HCT116 (cell line): Measurements from ENCODE around the gene FBXW2. TPM values are rescaled to one million over a fixed set of nuclear protein-coding genes. Genes with fewer than 3 reads are reported as not detected.

Source experiments
- ATAC-seq: fragments of 200-7000 bp; cut with Tn5 transposase; 2 replicates; pipeline ENCODE4 v1.9.1; 2020; ENCODE audit warnings: mild to moderate bottlenecking, moderate library complexity
- BruUV-seq: library from RNA; stranded (reverse); fragments of 400-500 nt; replicated peaks from 2 replicates; lab custom pipeline; 2021; lab: Mats Ljungman, UMichigan
- CTCF ChIA-PET: fragments of 300-600 bp; sonication (Branson Sonifier 250); formaldehyde crosslinking; loops from one replicate; lab custom pipeline; 2021; ENCODE audit warnings: antibody characterized with exemption; lab: Charles Lee
- POLR2A ChIA-PET: fragments of 300-600, 350-600 bp; sonication (Branson Sonifier 250); formaldehyde crosslinking; loops from one replicate; lab custom pipeline; 2021; ENCODE audit warnings: antibody characterized with exemption; lab: Charles Lee
- RAD21 ChIA-PET, 2 experiments: fragments of 300-600 bp; sonication (Branson Sonifier 250); formaldehyde crosslinking; loops; one replicate each; lab custom pipeline; 2023; ENCODE audit warnings: low total read pairs in 2 of 2; ENCODE audit not compliant: uncharacterized antibody in 2 of 2, unreplicated experiment in 2 of 2, low non-redundant PET in 1 of 2; lab: Charles Lee
- DNase-seq: peaks from one replicate; pipeline ENCODE4 v3.0.0-alpha.2; 2010; ENCODE audit warnings: low read depth, low spot score
- H2AFZ ChIP-seq: fragments of 200-600 bp; shearing (Covaris generic), sonication (generic); 2 replicates; pipeline ENCODE4 v1.6.1; 2017; ENCODE audit warnings: low read depth, mixed run types, mixed read lengths, antibody characterized with exemption, low read length; ENCODE audit not compliant: poor library complexity, severe bottlenecking
- H3K27ac ChIP-seq: 2 replicates; pipeline ENCODE4 v1.5.1; 2012; ENCODE audit warnings: low read depth, low read length
- H3K27me3 ChIP-seq: fragments of 200-600 bp; sonication (generic); 2 replicates; pipeline ENCODE4 v1.6.1; 2016; ENCODE audit warnings: mixed run types, low read length, mixed read lengths; ENCODE audit not compliant: insufficient read depth
- H3K36me3 ChIP-seq, 2 experiments: fragments of 200-500 bp in 1 of 2; fragments of 200-600 bp in 1 of 2; sonication (Bioruptor generic) in 1 of 2; sonication (generic) in 1 of 2; 2 replicates each; pipeline versions ENCODE4 v1.5.1 to v1.6.1; 2014 to 2016; ENCODE audit warnings: low read length in 2 of 2, inconsistent platforms in 1 of 2, mixed read lengths in 1 of 2, mixed run types in 1 of 2; ENCODE audit not compliant: insufficient read depth in 2 of 2, control insufficient read depth in 1 of 2
- H3K4me1 ChIP-seq, 2 experiments: fragments of 200-600 bp in 1 of 2; sonication (generic) in 1 of 2; 2 replicates each; pipeline versions ENCODE4 v1.5.1 to v1.6.1; 2012 to 2017; ENCODE audit warnings: low read length in 2 of 2, inconsistent platforms in 1 of 2, mild to moderate bottlenecking in 1 of 2, mixed read lengths in 1 of 2, mixed run types in 1 of 2, moderate library complexity in 1 of 2; ENCODE audit not compliant: insufficient read depth in 2 of 2, control insufficient read depth in 1 of 2
- H3K4me2 ChIP-seq: fragments of 200-600 bp; sonication (generic); 2 replicates; pipeline ENCODE4 v1.6.1; 2017; ENCODE audit warnings: mixed run types, low read length, mixed read lengths
- H3K4me3 ChIP-seq, 2 experiments: fragments of 200-600 bp in 1 of 2; sonication (generic) in 1 of 2; replicated peaks in 1 of 2; 2 replicates each; pipeline ENCODE4 v1.5.1; 2011 to 2016; ENCODE audit warnings: low read length in 2 of 2, control low read depth in 1 of 2, low read depth in 1 of 2, mild to moderate bottlenecking in 1 of 2, mixed read lengths in 1 of 2, mixed run types in 1 of 2
- H3K79me2 ChIP-seq: fragments of 200-600 bp; sonication (generic); 2 replicates; pipeline ENCODE4 v1.6.1; 2017; ENCODE audit warnings: mild to moderate bottlenecking, mixed run types, low read length, moderate library complexity, mixed read lengths; ENCODE audit not compliant: insufficient read depth
- H3K9ac ChIP-seq: fragments of 200-600 bp; sonication (generic); 2 replicates; pipeline ENCODE4 v1.6.1; 2016; ENCODE audit warnings: low read length, mixed read lengths
- H3K9me2 ChIP-seq: fragments of 200-600 bp; sonication (generic), shearing (Covaris generic); 2 replicates; pipeline ENCODE4 v1.6.1; 2017; ENCODE audit warnings: mixed run types, mild to moderate bottlenecking, moderate library complexity; ENCODE audit not compliant: insufficient read depth
- H3K9me3 ChIP-seq, 2 experiments: fragments of 200-500 bp in 1 of 2; fragments of 200-600 bp in 1 of 2; sonication (Bioruptor generic) in 1 of 2; sonication (generic) in 1 of 2; 2 replicates each; pipeline ENCODE4 v1.6.1; 2014 to 2017; ENCODE audit warnings: low read length in 2 of 2, mixed read lengths in 2 of 2, inconsistent platforms in 1 of 2, low read depth in 1 of 2, mild to moderate bottlenecking in 1 of 2, mixed run types in 1 of 2, moderate library complexity in 1 of 2; ENCODE audit not compliant: control insufficient read depth in 1 of 2, insufficient read depth in 1 of 2
- H4K20me1 ChIP-seq: fragments of 200-600 bp; sonication (generic), shearing (Covaris generic); 2 replicates; pipeline ENCODE4 v1.6.1; 2017; ENCODE audit warnings: mixed run types, mild to moderate bottlenecking, moderate library complexity; ENCODE audit not compliant: insufficient read depth
- CTCF ChIP-seq, 3 experiments: fragments of 200-600 bp in 1 of 3; sonication (generic) in 1 of 3; IDR thresholded peaks in 2 of 3; conservative IDR thresholded peaks in 1 of 3; 2 replicates each; pipeline ENCODE4 v1.5.1; 2012 to 2017; ENCODE audit warnings: low read depth in 2 of 3, low read length in 2 of 3, antibody characterized with exemption in 1 of 3, borderline replicate concordance in 1 of 3, control low read depth in 1 of 3, mild to moderate bottlenecking in 1 of 3, mixed read lengths in 1 of 3, mixed run types in 1 of 3, moderate library complexity in 1 of 3; ENCODE audit not compliant: insufficient read depth in 1 of 3
- MAX ChIP-seq: IDR thresholded peaks from 2 replicates; pipeline ENCODE4 v1.6.1; 2012
- POLR2A ChIP-seq: IDR thresholded peaks from 2 replicates; pipeline ENCODE4 v1.7.0; 2011; ENCODE audit warnings: borderline replicate concordance; ENCODE audit not compliant: insufficient read depth, insufficient read length; ENCODE audit errors: extremely low read depth
- SRF ChIP-seq: IDR thresholded peaks from 2 replicates; pipeline ENCODE4 v1.6.1; 2012; ENCODE audit warnings: low read depth
- ZBTB33 ChIP-seq: IDR thresholded peaks from 2 replicates; pipeline ENCODE4 v1.6.1; 2011; ENCODE audit warnings: mild to moderate bottlenecking, low read length, moderate library complexity; ENCODE audit not compliant: insufficient replicate concordance; ENCODE audit errors: extremely low read depth
- ZFX ChIP-seq: fragments of 450-650 bp; IDR thresholded peaks from 2 replicates; pipeline ENCODE4 v1.6.1; 2017
- intact Hi-C: fragments of 100-400 bp; cut with micrococcal nuclease; formaldehyde crosslinking; loops from 2 replicates; pipeline ENCODE4 v1.10.0; 2022
- total RNA-seq: library from RNA; stranded (reverse); gene quantifications from one replicate; pipeline ENCODE4 v1.2.1, GENCODE V29; 2021; ENCODE audit not compliant: unreplicated experiment

Gene FBXW2
- total RNA-seq, 1 experiment from 2014 or later: 59.6 TPM

- Histone ChIP-seq H3K27ac (peak overlapping the region; percentile 30; the same call in 1 of the 2 replicates), H3K27me3 (no peaks in the 10 kb centered on the region), H2AFZ (no peak overlapping the region), H3K4me1 (peaks cover 19 to 56% of the 10 kb centered on the region in 2 experiments), H3K4me2 (peak overlapping the region; percentile 95), H4K20me1 (no peaks in the 10 kb centered on the region), H3K9me3 (no peaks in the 10 kb centered on the region), H3K36me3 (no peaks in the 10 kb centered on the region), H3K4me3 (peak overlapping the region; percentile 62 to 73), H3K9me2 (no peaks in the 10 kb centered on the region), H3K9ac (peak overlapping the region; percentile 73), H3K79me2 (peaks cover 6% of the 10 kb centered on the region)
- ATAC-seq: no peak
- ChIA-PET POLR2A (interaction anchor here (0.6 kb wide), 1 partner anchor 9 kb away, joined by 3 read pairs; no protein-coding TSS in a partner anchor), RAD21 (no interaction called here), CTCF (no interaction called here)
- intact Hi-C loops: no loop called here
- BruUV-seq: no TSS peak
- TF ChIP-seq SRF (no peak), ZFX (no peak), MAX (no peak), CTCF (IDR thresholded peaks at IDR 0.05 in 2 of 3, conservative IDR thresholded peaks at IDR 0.05 in 1 of 3; ENCODE audit: borderline replicate concordance in 1 of 3, insufficient read depth in 1 of 3, low read depth in 2 of 3, low read length in 2 of 3) (0 out of 6 replicates have a peak, but pooled peaks of 1 of the 3 experiments have one; percentile 15), POLR2A (no peak), ZBTB33 (no peak)
- DNase-seq: no peak
Measured at GRCh38 chr9:120713257-120714087, 79.7 kb downstream of the FBXW2 start.
